Ishikawa (cell line): ENCODE data around the gene PNPLA7.

Experiments
- CEBPB ChIP-seq: IDR thresholded peaks from 2 replicates; pipeline ENCODE4 v1.6.1; 2012
- EP300 ChIP-seq: IDR thresholded peaks from 2 replicates; pipeline ENCODE4 v1.6.1; 2012; ENCODE audit warnings: borderline replicate concordance
- NFIC ChIP-seq: IDR thresholded peaks from 2 replicates; pipeline ENCODE4 v1.6.1; 2012
- RAD21 ChIP-seq: IDR thresholded peaks from 2 replicates; pipeline ENCODE4 v1.6.1; 2012; ENCODE audit warnings: low read depth
- TAF1 ChIP-seq: IDR thresholded peaks from 2 replicates; pipeline ENCODE4 v1.6.1; 2012; ENCODE audit warnings: low read depth, mild to moderate bottlenecking
- YY1 ChIP-seq: IDR thresholded peaks from 2 replicates; pipeline ENCODE4 v1.6.1; 2012; ENCODE audit warnings: low read depth
- ZBTB7A ChIP-seq: IDR thresholded peaks from 2 replicates; pipeline ENCODE4 v1.6.1; 2012; ENCODE audit warnings: low read depth
- TF ChIP-seq, protein P1 (sequence below): IDR thresholded peaks from 2 replicates; pipeline ENCODE4 v1.6.1; 2012
- TF ChIP-seq, protein P2 (sequence below): IDR thresholded peaks from 2 replicates; pipeline ENCODE4 v1.6.1; 2012; ENCODE audit warnings: low read depth, mild to moderate bottlenecking

DNA sequence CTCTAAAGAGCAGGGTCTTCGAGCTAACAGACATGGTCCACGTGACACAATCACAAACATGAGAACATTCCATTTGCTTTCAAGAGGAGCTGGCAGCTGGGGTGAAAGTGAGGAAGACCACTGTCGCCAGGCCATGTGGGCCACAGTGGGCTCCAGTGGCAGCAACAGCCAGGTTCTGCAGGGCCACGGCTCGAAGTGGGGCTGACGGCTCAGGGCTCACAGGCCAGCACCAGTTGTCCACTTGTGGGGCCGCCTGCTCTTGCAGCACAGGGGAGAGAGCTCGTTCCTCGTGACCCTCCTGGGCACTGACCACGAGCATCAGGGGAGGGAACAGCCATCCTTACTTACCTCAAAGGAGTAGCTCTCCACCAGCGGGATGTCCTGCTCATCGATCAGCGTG is 38.1 kb upstream of the PNPLA7 start:
- TF ChIP-seq, protein P1, sequence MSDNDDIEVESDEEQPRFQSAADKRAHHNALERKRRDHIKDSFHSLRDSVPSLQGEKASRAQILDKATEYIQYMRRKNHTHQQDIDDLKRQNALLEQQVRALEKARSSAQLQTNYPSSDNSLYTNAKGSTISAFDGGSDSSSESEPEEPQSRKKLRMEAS, result no peak
- TF ChIP-seq RAD21 (no peak), ZBTB7A (no peak), CEBPB (no peak), YY1 (no peak), TAF1 (no peak), EP300 (no peak), NFIC (no peak)
- TF ChIP-seq, protein P2, sequence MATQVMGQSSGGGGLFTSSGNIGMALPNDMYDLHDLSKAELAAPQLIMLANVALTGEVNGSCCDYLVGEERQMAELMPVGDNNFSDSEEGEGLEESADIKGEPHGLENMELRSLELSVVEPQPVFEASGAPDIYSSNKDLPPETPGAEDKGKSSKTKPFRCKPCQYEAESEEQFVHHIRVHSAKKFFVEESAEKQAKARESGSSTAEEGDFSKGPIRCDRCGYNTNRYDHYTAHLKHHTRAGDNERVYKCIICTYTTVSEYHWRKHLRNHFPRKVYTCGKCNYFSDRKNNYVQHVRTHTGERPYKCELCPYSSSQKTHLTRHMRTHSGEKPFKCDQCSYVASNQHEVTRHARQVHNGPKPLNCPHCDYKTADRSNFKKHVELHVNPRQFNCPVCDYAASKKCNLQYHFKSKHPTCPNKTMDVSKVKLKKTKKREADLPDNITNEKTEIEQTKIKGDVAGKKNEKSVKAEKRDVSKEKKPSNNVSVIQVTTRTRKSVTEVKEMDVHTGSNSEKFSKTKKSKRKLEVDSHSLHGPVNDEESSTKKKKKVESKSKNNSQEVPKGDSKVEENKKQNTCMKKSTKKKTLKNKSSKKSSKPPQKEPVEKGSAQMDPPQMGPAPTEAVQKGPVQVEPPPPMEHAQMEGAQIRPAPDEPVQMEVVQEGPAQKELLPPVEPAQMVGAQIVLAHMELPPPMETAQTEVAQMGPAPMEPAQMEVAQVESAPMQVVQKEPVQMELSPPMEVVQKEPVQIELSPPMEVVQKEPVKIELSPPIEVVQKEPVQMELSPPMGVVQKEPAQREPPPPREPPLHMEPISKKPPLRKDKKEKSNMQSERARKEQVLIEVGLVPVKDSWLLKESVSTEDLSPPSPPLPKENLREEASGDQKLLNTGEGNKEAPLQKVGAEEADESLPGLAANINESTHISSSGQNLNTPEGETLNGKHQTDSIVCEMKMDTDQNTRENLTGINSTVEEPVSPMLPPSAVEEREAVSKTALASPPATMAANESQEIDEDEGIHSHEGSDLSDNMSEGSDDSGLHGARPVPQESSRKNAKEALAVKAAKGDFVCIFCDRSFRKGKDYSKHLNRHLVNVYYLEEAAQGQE, result no peak
